HepG2 (cell line): Measurements from ENCODE around the gene NISCH. TPM values are rescaled to one million over a fixed set of nuclear protein-coding genes. Genes with fewer than 3 reads are reported as not detected.

Experiments used
- ATAC-seq: fragments of 200-7000 bp; cut with Tn5 transposase; 3 replicates; pipeline ENCODE4 v1.9.1; 2020; ENCODE audit warnings: mild to moderate bottlenecking, moderate library complexity
- BruUV-seq: library from RNA; stranded (reverse); fragments of 400-500 nt; replicated peaks from 2 replicates; lab custom pipeline; 2021; lab: Mats Ljungman, UMichigan
- CTCF ChIA-PET: fragments of 300-600 bp; formaldehyde crosslinking; extraction: SDS; loops from one replicate; lab custom pipeline; 2021; ENCODE audit warnings: low total read pairs, inconsistent platforms, low intra/inter-chr PET ratio; lab: Yijun Ruan, JAX
- POLR2A ChIA-PET: fragments of 350-600 bp; sonication (Branson Sonifier 250); formaldehyde crosslinking; loops from one replicate; lab custom pipeline; 2020; ENCODE audit warnings: antibody characterized with exemption, inconsistent platforms; lab: Yijun Ruan, JAX
- DNase-seq: peaks from one replicate; pipeline ENCODE4 v3.0.0-alpha.2; 2015; ENCODE audit warnings: low spot score
- FAIRE-seq: peaks from 3 replicates; lab custom pipeline; 2011; peaks lifted over from hg19 to GRCh38; lab: Jason Lieb, UNC
- H2AFZ ChIP-seq: one replicate; pipeline ENCODE4 v1.6.1; 2011; ENCODE audit warnings: low read length, inconsistent platforms
- H3K27ac ChIP-seq: fragments of 300-600 bp; 3 replicates; pipeline ENCODE4 v1.8.0; 2011; ENCODE audit warnings: mixed run types, mild to moderate bottlenecking, mixed read lengths, low read length, inconsistent platforms; ENCODE audit not compliant: insufficient read depth; ENCODE audit errors: extremely low read length
- H3K27me3 ChIP-seq, 2 experiments: fragments of 200-600 bp in 1 of 2; 2 replicates in 1 of 2; 3 replicates in 1 of 2; pipeline versions ENCODE4 v1.6.0 to v1.8.0; 2011; ENCODE audit warnings: low read length in 2 of 2, mild to moderate bottlenecking in 2 of 2, moderate library complexity in 2 of 2, inconsistent platforms in 1 of 2; ENCODE audit not compliant: insufficient read depth in 2 of 2, control insufficient read depth in 1 of 2
- H3K36me3 ChIP-seq, 2 experiments: fragments of 200-600 bp in 1 of 2; replicated peaks in 1 of 2; 2 replicates in 1 of 2; 3 replicates in 1 of 2; pipeline versions ENCODE4 v1.5.1 to v1.8.0; 2011; ENCODE audit warnings: low read length in 2 of 2, inconsistent platforms in 1 of 2; ENCODE audit not compliant: insufficient read depth in 2 of 2, control insufficient read depth in 1 of 2
- H3K4me1 ChIP-seq: 2 replicates; pipeline ENCODE4 v1.5.1; 2012; ENCODE audit warnings: low read length, inconsistent platforms; ENCODE audit not compliant: insufficient read depth
- H3K4me2 ChIP-seq: 2 replicates; pipeline ENCODE4 v1.6.0; 2011; ENCODE audit warnings: low read depth, low read length, inconsistent platforms
- H3K4me3 ChIP-seq, 3 experiments: fragments of 200-600 bp in 1 of 3; sonication (generic), shearing (Covaris generic) in 1 of 3; replicated peaks in 1 of 3; 2 replicates each; pipeline ENCODE4 v1.5.1; 2011 to 2016; ENCODE audit warnings: low read length in 3 of 3, inconsistent platforms in 2 of 3, low read depth in 2 of 3, mild to moderate bottlenecking in 2 of 3, control low read depth in 1 of 3, mixed read lengths in 1 of 3; ENCODE audit not compliant: insufficient read depth in 1 of 3
- H3K79me2 ChIP-seq: one replicate; pipeline ENCODE4 v1.6.1; 2011; ENCODE audit warnings: low read length, inconsistent platforms; ENCODE audit not compliant: insufficient read depth
- H3K9ac ChIP-seq: 2 replicates; pipeline ENCODE4 v1.6.0; 2011; ENCODE audit warnings: mild to moderate bottlenecking, low read depth, low read length, inconsistent platforms; ENCODE audit not compliant: insufficient read depth
- H3K9me3 ChIP-seq: 2 replicates; pipeline ENCODE4 v1.5.1; 2012; ENCODE audit warnings: mild to moderate bottlenecking, low read length
- H4K20me1 ChIP-seq: 2 replicates; pipeline ENCODE4 v1.6.0; 2011; ENCODE audit warnings: inconsistent platforms, mild to moderate bottlenecking, low read length, moderate library complexity; ENCODE audit not compliant: insufficient read depth
- NFYB ChIP-seq: sonication (generic); formaldehyde crosslinking; IDR thresholded peaks from 2 replicates; pipeline ENCODE4 v1.4.0; 2020; ENCODE audit warnings: missing genetic modification reagents
- NKX3-1 ChIP-seq: sonication (generic); formaldehyde crosslinking; IDR thresholded peaks from 2 replicates; pipeline ENCODE4 v1.5.0; 2020; ENCODE audit warnings: missing genetic modification reagents
- ZNF253 ChIP-seq: sonication (generic); formaldehyde crosslinking; IDR thresholded peaks from 2 replicates; pipeline ENCODE4 v1.8.0; 2022; ENCODE audit warnings: mild to moderate bottlenecking, missing genetic modification reagents, borderline replicate concordance
- WGBS: methylation state at CpG from one replicate; pipeline ENCODE4 v1.1.6; 2017; ENCODE audit warnings: low lambda C conversion rate; 5-methylcytosine and 5-hydroxymethylcytosine counted together
- in situ Hi-C: cut with HindIII; loops from 2 replicates; pipeline ENCODE4 v1.10.0; 2017; ENCODE audit warnings: low pct_unique_long_range_greater_than_20kb; ENCODE audit not compliant: extremely low pct_ligation_motif_present
- intact Hi-C: fragments of 100-400 bp; cut with micrococcal nuclease; formaldehyde crosslinking; loops from one replicate; pipeline ENCODE4 v1.10.0; 2022; ENCODE audit not compliant: unreplicated experiment
- polyA plus RNA-seq, 8 experiments: library from polyadenylated mRNA; depleted of rRNA in 3 of 8; stranded (reverse) in 7 of 8; unstranded in 1 of 8; fragments of >200 nt; fragmentation: Illumina TruSeq in 4 of 8; extraction: Trizol in 4 of 8; gene quantifications; 2 replicates each; pipeline versions ENCODE4 v1.2.1 to v1.2.3, GENCODE V29; 2011 to 2016; ENCODE audit warnings: low read depth in 4 of 8, missing spikeins in 1 of 8, mixed read lengths in 1 of 8; ENCODE audit not compliant: insufficient read depth in 1 of 8
- total RNA-seq, 5 experiments: library from RNA; depleted of rRNA; stranded (reverse); fragments of >200 nt; fragmentation: Illumina TruSeq; extraction: Trizol; gene quantifications; 2 replicates each; pipeline ENCODE4 v1.2.3, GENCODE V29; 2016; ENCODE audit warnings: low read depth in 1 of 5
- TF ChIP-seq, protein P1 (sequence below): sonication (generic); formaldehyde crosslinking; IDR thresholded peaks from 2 replicates; pipeline ENCODE4 v1.5.0; 2020; ENCODE audit warnings: mild to moderate bottlenecking, missing genetic modification reagents, borderline replicate concordance

Gene NISCH
- total and polyA plus RNA-seq, 2 of the 13 experiments (the other 11 are each of a cell fraction or from before 2014, with no cell fraction given), result 27.0 to 47.6 TPM

DNA sequence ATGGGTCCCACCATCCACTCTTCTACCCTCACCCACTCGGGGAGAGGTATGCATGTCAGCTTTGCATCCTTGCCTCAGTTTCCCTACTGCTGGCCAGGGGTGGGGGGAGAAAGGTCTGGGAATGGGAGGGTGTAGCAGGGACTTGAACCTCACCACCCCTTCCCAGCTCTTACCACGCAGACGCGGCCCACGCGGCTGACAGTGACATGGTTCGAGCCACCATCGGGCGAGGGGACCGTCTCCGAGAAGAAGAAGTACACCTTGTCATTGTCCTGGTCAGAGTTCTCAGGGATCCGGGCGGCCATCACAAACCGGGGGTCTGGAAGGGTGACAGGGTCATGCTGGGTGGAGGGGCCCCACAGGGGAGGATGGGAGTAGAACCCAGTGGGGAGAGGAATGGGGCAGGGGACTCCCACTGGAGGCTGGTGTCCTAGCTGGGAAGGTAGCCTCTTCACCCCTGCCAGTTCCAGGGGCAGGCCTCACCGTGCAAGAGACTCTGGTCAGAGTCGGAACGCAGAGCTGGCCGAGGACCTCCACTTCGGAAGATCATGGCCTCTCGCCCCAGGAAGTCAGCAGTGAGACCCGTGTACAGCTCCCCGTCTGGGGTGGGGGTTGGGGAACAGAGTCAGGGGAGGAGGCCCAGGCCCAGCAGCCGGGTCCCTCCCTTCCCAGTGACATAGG, 14.2 kb upstream of the NISCH start:
- 98% methylated on average over 14 of the region's 23 CpGs for WGBS
- H3K79me2 ChIP-seq, result no peaks in the 10 kb centered on the region
- H3K4me3 ChIP-seq, result no peak overlapping the region
- peaks cover 39% of the 10 kb centered on the region for H3K4me1 ChIP-seq
- no peaks in the 10 kb centered on the region for H3K27me3 ChIP-seq
- no TSS peak for BruUV-seq
- DNase-seq (no peak), FAIRE-seq (no peak), ATAC-seq (no peak)
- H2AFZ ChIP-seq, result no peak overlapping the region
- ChIA-PET CTCF (no interaction called here), POLR2A (no interaction called here)
- peaks cover 3 to 7% of the 10 kb centered on the region in 2 experiments; a peak in 2 of 5 replicates for H3K36me3 ChIP-seq
- in situ Hi-C loops, result no loop called here
- intact Hi-C loops, result no loop called here
- no peak overlapping the region for H3K27ac ChIP-seq
- no peaks in the 10 kb centered on the region for H3K9me3 ChIP-seq
- TF ChIP-seq, protein P1, sequence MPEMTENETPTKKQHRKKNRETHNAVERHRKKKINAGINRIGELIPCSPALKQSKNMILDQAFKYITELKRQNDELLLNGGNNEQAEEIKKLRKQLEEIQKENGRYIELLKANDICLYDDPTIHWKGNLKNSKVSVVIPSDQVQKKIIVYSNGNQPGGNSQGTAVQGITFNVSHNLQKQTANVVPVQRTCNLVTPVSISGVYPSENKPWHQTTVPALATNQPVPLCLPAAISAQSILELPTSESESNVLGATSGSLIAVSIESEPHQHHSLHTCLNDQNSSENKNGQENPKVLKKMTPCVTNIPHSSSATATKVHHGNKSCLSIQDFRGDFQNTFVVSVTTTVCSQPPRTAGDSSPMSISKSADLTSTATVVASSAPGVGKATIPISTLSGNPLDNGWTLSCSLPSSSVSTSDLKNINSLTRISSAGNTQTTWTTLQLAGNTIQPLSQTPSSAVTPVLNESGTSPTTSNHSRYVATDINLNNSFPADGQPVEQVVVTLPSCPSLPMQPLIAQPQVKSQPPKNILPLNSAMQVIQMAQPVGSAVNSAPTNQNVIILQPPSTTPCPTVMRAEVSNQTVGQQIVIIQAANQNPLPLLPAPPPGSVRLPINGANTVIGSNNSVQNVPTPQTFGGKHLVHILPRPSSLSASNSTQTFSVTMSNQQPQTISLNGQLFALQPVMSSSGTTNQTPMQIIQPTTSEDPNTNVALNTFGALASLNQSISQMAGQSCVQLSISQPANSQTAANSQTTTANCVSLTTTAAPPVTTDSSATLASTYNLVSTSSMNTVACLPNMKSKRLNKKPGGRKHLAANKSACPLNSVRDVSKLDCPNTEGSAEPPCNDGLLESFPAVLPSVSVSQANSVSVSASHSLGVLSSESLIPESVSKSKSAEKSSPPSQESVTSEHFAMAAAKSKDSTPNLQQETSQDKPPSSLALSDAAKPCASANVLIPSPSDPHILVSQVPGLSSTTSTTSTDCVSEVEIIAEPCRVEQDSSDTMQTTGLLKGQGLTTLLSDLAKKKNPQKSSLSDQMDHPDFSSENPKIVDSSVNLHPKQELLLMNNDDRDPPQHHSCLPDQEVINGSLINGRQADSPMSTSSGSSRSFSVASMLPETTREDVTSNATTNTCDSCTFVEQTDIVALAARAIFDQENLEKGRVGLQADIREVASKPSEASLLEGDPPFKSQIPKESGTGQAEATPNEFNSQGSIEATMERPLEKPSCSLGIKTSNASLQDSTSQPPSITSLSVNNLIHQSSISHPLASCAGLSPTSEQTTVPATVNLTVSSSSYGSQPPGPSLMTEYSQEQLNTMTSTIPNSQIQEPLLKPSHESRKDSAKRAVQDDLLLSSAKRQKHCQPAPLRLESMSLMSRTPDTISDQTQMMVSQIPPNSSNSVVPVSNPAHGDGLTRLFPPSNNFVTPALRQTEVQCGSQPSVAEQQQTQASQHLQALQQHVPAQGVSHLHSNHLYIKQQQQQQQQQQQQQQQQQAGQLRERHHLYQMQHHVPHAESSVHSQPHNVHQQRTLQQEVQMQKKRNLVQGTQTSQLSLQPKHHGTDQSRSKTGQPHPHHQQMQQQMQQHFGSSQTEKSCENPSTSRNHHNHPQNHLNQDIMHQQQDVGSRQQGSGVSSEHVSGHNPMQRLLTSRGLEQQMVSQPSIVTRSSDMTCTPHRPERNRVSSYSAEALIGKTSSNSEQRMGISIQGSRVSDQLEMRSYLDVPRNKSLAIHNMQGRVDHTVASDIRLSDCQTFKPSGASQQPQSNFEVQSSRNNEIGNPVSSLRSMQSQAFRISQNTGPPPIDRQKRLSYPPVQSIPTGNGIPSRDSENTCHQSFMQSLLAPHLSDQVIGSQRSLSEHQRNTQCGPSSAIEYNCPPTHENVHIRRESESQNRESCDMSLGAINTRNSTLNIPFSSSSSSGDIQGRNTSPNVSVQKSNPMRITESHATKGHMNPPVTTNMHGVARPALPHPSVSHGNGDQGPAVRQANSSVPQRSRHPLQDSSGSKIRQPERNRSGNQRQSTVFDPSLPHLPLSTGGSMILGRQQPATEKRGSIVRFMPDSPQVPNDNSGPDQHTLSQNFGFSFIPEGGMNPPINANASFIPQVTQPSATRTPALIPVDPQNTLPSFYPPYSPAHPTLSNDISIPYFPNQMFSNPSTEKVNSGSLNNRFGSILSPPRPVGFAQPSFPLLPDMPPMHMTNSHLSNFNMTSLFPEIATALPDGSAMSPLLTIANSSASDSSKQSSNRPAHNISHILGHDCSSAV, result no peak
- TF ChIP-seq NKX3-1 (no peak), NFYB (no peak), ZNF253 (no peak)
- no peaks in the 10 kb centered on the region for H4K20me1 ChIP-seq
- H3K4me2 ChIP-seq, result no peak overlapping the region
- H3K9ac ChIP-seq, result no peak overlapping the region
